Left cardiac atrium (tissue), 4 donors: Measurements from ENCODE around the gene CCDC144A. TPM values are rescaled to one million over a fixed set of nuclear protein-coding genes. Genes with fewer than 3 reads are reported as not detected.
"Not testable (repeated sequence)": the region's sequence is repeated elsewhere in the genome, so short reads cannot be mapped to it uniquely, and the experiment has no call there.

Experiments used
- ATAC-seq, 2 donors: fragments of 200-7000 bp; cut with Tn5 transposase; one replicate each; pipeline ENCODE4 v1.9.1; 2020; ENCODE audit warnings: mild to moderate bottlenecking in 2 of 2, moderate library complexity in 2 of 2
- DNase-seq: peaks from one replicate; pipeline ENCODE4 v3.0.0-alpha.2; 2020
- intact Hi-C, 2 donors: fragments of 100-400 bp; cut with DNase I; formaldehyde crosslinking; loops; one replicate each; pipeline versions ENCODE4 v1.14.1 to v1.15.1; 2022 to 2023
- long read RNA-seq: library from polyadenylated mRNA; unstranded; transcript quantifications from one replicate; pipeline ENCODE4 v2.0.0, GENCODE V29; 2021
- total RNA-seq, 2 donors: library from RNA; stranded (reverse); fragmentation: NEBNext Ultra II Directional; extraction: Animal tissue kit (Norgen Biotek cat#: 25700); gene quantifications; one replicate each; pipeline ENCODE4 v1.2.1, GENCODE V29; 2021
- donor health status: DM: no; HTN: yes; CAD: no.
- donor health status: DM: no; HTN: yes; CAD: no; lungs with severe emphysema.
- donor health status: DM: yes; HTN: yes; CAD: no.
- donor health status: Dilated cardiomyopathy.

Gene CCDC144A, protein sequence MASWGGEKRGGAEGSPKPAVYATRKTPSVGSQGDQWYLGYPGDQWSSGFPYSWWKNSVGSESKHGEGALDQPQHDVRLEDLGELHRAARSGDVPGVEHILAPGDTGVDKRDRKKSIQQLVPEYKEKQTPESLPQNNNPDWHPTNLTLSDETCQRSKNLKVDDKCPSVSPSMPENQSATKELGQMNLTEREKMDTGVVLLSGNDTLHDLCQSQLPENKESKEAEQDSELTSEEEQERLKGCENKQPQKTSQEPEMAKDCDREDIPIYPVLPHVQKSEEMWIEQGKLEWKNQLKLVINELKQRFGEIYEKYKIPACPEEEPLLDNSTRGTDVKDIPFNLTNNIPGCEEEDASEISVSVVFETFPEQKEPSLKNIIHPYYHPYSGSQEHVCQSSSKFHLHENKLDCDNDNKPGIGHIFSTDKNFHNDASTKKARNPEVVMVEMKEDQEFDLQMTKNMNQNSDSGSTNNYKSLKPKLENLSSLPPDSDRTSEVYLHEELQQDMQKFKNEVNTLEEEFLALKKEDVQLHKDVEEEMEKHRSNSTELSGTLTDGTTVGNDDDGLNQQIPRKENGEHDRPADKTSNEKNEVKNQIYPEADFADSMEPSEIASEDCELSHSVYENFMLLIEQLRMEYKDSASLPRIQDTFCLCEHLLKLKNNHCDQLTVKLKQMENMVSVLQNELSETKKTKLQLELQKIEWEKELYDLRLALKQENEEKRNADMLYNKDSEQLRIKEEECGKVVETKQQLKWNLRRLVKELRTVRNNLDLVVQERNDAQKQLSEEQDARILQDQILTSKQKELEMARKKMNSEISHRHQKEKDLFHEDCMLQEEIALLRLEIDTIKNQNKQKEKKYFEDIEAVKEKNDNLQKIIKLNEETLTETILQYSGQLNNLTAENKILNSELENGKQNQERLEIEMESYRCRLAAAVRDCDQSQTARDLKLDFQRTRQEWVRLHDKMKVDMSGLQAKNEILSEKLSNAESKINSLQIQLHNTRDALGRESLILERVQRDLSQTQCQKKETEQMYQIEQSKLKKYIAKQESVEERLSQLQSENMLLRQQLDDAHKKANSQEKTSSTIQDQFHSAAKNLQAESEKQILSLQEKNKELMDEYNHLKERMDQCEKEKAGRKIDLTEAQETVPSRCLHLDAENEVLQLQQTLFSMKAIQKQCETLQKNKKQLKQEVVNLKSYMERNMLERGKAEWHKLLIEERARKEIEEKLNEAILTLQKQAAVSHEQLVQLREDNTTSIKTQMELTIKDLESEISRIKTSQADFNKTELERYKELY (N-terminal part only)
- 1 to 10 TPM; 3.4 to 4.7 TPM for total RNA-seq
- long read RNA-seq, partial matches to known transcripts = 0 of 1 reads
- long read RNA-seq, other reads (novel, unspliced or antisense) = 1 of 1 reads

DNA sequence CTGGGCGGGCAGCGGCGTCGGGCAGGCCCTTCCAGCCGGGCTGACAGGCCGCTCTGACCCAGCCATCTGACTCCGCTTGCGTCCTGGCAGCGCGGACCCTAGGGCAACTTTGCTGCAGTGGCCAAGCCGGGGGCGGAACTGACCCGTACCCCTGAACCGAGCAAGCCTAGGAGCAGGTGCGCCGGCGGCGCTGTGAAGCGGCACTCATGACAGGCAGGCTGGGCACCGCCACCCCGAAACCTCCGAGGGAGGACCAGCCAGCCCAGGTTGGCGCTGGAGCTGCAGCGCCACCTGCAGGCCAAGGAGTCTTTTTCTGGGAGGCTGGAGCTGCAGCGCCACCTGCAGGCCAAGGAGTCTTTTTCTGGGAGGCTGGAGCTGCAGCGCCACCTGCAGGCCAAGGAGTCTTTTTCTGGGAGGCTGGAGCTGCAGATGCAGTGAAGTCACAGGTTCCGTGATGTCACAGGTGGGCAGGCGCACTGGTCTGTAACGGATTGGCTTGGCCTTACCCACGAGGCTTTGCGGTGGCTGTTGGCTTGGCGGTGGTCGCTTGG lies at the start of gene CCDC144A:
Gene CCDC144A, plus strand, starts transcription at position 511 of the 551 bp plus-strand sequence. CDS start 160 bp downstream, outside the sequence.
- not testable (repeated sequence) for DNase-seq

DNA sequence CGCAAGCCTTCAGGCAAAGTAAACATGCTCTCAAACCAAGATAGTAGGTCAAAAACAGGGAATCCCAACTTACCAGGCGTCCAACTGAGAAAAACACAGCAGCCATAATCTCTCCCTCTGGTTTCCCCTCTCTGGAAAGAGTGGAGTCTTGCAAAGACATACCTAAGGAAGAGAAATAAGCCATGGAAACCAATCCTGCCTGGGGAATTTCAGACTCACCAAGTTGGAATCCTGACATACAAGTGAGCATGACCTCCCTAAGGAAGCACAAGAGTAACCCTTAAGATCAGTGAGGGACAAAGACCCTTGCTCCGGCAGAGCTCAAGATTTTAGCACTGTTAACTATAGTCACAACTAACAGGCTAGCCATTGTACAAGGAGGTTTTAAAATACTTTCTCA lies 40.5 kb upstream of the CCDC144A start:
- ATAC-seq (no peak), DNase-seq (no peak)
- intact Hi-C loops = no loop called here

More for the DNA sequence above, at the start of gene CCDC144A:
- ATAC-seq = peak; percentile 53 to 67
- intact Hi-C loops = not testable (repeated sequence)

DNA sequence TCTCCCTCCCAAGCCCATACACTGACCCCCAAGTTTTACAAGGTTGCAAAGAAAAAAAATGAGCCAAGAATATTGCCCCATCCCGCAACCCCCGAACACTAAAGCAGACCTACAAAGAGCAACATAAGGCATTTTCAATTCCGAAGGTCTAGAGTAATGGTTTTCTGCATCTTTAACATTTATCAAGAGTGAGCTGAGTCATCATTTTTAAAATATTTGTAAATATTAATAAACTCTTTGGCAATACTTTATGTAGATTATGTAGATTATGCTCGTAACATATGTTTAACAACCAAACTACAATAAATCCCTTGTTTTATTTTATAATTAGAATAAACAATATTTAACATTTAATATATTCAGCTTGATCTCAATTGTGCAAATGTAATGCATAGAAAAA lies 37.8 kb upstream of the CCDC144A start:
- intact Hi-C loops = no loop called here
- no peak for DNase-seq
- ATAC-seq = no peak

DNA sequence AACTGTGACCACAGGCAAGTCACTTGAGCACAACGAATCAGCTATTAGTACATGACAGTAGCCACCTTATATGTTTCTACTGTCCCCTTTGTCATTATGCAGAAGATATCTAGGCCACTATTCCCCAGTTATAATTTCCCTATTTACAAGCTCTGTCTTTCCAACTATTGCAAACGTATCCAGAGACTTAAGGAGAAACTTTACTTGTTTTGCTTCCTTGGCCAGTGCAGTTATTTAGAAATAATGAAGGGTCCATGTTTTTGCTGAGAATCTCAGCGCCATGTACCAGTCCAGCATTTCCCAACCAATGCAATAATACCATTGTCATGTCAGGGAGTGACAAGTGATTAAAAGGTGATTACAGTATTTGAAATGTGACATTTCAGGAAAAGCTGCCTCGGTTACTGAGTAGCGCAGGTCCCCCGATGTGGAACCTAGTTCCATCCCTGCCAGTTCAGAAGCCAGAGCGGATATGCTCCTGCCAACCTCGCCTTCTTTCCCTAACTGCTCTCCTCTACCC lies 37.1 kb upstream of the CCDC144A start:
- intact Hi-C loops = no loop called here
- peak; percentile 2 to 3 for ATAC-seq

DNA sequence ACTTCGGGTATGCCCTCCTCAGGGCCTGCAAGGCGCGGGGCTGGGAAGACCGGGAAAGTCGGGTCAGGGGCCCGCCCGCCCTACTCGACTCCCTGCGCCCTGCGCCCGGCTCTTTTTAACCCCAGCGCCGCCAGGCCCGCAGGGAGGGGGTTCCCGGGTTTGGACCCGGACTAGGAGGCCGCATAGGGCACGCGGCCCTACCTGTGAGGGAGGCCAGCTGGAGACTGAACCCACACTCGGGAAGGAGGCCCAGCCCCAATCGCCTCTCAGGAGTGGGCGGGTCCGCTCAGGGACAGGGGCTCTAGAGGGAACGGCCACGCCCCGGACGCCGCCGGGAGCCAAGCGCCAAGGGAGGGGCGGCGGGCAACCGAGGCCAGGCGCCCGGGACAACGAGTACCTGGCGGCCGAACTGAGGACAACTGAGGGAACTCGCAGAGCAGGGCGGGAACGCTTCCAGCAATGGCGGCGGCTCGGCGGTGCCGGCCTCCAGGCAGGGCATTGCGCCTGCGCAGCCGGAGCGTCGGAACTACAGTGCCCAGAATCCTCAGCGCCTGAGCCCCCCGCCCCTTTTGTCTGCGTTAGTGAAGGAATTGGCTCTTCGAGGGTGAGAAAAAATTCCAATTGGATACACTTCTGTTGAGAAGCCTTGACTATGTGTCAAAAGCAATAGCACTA lies 36.5 kb upstream of the CCDC144A start, which contains the start of gene ZNF624:
Gene ZNF624, minus strand, starts transcription at position 484 of the 675 bp plus-strand sequence.
- DNase-seq (peak; percentile 98), ATAC-seq (peak; percentile 97 to 98)
- intact Hi-C loops = no loop called here

More for the DNA sequence above, 37.1 kb upstream of the CCDC144A start:
- DNase-seq = no peak

DNA sequence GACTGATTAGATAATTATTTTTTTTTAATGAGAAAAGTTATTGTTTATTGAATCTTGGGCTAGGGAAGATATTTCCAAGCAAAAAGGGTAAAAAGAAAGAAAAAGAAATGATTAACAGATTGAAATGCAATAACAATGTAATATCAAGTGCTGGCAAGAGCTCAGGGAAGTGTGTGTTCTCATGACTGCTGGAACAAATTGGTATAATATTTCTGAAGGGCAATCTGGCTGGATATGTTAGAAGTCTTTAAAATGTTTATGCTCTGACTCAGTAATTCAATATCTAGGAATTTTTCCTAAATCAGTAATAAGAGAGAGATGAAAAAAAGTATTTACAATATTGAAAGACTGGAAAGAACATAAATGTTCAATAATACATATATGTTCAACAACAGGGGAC lies 28.8 kb upstream of the CCDC144A start:
- intact Hi-C loops = no loop called here
- ATAC-seq (no peak), DNase-seq (no peak)

DNA sequence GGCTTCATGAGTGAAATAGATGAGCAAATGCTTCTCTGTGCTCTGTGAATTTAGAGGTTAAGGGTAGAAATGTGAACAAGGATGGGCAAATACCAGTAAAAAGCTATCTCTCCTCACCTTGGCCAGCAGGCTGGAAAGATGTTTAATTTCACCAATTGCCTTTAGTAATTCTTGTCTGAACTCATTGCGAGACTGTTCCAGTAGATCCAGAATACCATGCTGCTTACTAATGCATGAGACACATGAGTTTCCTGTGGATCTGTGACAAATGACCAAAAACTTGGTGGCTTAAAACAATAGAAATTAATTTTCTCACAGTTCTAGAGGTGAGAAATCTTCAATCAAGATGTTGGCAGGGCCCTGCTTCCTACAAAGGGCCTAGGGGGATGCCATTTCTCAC lies 27.1 kb upstream of the CCDC144A start:
- DNase-seq (no peak), ATAC-seq (no peak)
- intact Hi-C loops = no loop called here

DNA sequence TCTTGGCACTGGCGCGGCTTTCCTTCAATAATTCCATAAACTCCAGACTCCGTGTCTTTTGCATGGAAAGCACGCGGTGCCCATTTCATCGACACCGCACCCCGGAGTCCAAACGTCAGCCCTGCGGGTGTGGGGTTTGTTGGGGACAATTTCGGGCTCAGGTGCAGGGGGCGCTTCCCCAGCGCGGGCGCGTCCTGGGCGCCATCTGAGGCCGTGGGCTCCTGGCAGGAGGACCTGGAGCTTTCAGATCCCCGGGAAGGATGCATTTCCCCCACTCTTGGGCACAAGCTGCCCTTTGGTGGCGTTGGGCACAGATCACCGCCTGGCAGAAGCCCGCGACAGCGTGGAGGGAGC lies 23.5 kb upstream of the CCDC144A start:
- DNase-seq, ATAC-seq, intact Hi-C loops: not testable (repeated sequence)

DNA sequence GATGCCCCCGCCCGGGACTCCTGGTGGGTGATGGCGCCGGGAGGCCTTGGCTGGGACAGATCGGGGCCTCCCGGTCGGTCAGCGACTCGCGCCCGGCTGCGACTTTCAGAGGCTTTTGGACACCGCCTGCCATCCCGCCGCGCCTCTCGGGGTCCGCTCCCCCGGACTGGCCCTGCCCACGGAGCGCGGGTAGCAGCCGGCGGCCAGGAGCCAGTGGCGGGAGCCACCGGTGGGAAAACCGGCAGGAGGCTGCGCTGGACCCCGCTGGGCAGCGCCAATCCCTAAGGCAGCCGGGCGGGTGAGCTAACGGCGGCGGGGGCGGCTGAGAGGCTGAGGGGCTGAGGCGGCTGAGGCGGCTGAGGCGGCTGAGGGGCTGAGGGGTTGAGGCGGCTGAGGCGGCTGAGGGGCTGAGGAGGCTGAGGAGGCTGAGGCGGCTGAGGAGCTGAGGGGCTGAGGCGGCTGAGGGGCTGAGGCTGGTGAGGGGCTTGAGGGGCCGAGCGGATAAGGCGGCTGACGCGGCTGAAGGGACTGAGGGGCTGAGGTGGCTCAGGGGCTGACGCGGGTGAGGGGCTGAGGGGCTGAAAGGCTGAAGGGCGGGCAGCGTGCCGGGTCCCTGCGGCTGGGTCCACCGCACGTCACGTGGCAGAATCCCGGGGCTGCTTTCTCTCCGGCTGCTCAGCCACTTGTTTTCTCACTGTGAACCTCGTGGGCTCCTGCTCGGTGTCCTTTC lies 23.0 kb upstream of the CCDC144A start:
- DNase-seq (peak; percentile 26), ATAC-seq (peak; percentile 59 to 81)
- intact Hi-C loops = not testable (repeated sequence)

DNA sequence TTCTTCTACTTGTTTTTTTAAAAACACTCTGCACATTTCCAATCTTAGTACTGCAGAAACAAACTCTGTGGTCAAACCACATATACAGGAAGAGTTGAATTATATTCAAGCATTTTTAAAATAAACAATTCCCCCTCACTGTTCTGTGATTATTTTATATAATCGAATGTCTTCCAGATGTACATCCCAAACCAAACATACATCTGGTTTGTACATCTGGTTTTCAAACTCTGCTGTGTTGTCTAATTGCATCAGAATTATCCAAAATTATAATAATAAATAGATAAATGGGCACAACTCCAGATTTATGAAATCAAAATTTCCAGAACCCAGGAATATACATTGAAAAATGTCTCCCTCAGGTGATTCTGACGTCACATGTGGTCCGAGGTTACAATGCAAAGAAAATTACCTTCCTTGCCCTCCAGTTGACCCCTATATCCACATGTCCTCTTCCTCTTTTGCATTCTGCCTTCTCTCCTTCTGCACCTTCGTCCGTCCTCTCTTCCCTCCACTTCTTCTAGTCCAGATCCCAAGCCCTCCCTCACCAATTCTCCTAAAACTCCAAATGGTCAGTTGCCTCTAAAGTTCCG lies 13.3 kb upstream of the CCDC144A start:
- intact Hi-C loops = no loop called here
- ATAC-seq (no peak), DNase-seq (no peak)

DNA sequence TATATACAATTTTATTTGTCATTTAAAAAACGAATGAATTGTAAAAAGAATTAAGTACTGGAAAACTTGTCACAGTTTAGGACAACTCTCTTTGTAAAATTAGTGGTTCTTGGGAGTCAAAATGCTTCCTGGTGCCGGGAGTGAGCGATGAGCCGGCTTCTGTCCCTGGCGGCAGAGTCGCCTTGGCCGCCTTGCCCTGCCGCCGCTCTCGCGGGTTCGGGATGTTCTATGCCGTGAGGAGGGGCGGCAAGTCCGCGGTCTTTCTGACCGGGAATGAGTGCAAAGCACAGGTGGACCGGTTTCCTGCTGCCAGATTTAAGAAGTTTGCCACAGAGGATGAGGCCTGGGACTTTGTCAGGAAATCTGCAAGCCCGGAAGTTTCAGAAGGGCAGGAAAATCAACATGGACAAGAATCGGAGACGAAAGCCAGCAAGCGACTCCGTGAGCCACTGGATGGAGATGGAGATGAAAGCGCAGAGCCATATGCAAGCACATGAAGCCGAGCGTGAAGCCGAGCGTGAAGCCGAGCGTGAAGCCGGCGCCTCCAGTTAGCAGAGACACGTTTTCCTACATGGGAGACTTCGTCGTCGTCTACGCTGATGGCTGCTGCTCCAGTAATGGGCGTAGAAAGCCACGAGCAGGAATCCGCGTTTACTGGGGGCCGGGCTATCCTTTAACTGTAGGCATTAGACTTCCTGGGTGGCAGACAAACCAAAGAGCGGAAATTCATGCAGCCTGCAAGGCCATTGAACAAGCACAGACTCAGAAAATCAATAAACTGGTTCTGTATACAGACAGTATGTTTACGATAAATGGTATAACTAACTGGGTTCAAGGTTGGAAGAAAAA lies 6.5 kb upstream of the CCDC144A start:
- peak in 1 of 2 donors; percentile 52 for ATAC-seq
- intact Hi-C loops, DNase-seq: not testable (repeated sequence)

DNA sequence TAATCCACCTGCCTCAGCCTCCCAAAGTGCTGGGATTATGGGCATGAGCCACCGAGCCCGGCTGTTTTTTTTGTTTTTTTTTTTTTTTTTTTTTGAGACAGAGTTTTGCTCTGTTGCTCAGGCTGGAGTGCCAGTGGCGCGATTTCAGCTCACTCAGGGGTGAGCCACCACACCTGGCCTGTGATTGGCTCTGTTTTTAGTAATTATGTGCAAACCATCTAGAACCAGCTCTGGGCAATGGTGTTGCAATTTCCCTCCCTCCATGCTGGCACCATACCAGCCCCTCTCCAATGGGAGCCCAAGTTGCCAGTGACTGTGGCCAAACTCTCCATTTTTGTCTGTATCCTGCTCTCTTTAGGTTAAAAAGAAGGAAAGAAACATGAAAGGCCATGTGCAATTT lies 4.0 kb upstream of the CCDC144A start:
- intact Hi-C loops, ATAC-seq: not testable (repeated sequence)

DNA sequence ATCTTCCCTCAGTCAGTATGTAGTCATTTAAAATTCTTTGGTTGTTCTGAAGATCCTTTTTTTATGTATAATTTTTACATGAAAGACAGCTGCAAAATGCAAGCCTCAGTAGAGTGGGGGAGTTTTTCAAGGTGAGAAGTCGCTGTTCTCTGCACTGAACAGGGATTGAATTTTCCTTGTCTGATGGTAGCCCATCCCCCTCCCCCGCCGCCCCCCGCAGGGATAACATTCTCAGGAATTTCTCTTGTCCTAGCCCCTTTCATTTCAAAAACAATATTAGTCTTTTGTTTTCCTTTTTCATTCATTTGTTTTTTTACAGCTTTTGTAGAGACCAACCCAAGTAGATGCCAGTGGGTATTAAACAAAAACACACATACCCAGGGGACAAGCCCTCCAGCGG lies 2.9 kb upstream of the CCDC144A start:
- DNase-seq, ATAC-seq, intact Hi-C loops: not testable (repeated sequence)

More for the DNA sequence above, 4.0 kb upstream of the CCDC144A start:
- not testable (repeated sequence) for DNase-seq

DNA sequence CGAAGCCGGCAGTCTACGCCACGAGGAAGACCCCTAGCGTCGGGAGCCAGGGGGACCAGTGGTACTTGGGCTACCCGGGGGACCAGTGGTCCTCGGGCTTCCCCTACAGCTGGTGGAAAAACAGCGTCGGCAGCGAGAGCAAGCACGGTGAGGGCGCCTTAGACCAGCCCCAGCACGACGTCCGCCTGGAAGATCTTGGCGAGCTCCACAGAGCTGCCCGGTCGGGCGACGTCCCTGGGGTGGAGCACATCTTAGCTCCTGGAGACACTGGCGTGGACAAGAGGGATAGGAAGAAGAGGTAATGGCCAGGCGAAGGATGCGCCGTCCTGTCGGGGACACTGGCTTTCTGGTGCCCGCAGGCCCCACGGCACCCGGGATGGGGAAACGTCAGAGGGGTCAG lies 406 bp downstream of the CCDC144A start:
- peak in 1 of 2 donors; percentile 35 for ATAC-seq
- intact Hi-C loops, DNase-seq: not testable (repeated sequence)

DNA sequence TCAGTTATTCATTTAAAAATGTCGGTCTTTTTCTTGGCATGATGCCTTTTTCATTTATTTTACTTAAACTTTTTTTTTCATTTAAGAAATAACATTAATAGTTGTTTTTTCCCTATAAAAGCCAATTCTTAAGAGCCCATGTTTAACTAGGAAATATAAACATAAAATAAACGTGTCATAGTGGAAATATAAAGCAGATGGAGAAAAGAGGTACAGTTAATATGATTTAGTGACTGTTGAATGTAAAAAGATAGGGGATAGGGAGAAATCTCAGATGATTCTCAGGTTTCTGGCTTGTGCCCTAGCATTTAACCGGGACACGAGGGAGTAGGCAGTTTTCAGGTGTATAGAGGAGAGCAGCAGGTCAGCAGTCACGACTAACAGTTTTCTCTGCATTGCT lies 7.6 kb downstream of the CCDC144A start:
- ATAC-seq, intact Hi-C loops, DNase-seq: not testable (repeated sequence)
